HG02981 (cell line): ENCODE measurements around the gene PCDHA1.

Experiments
- ATAC-seq: cut with Tn5 transposase; IDR thresholded peaks from one replicate; pipeline ENCODE4 v1.9.1; 2021; ENCODE audit warnings: mild to moderate bottlenecking, moderate library complexity; ENCODE audit not compliant: unreplicated experiment

PCDHA1 gene

DNA sequence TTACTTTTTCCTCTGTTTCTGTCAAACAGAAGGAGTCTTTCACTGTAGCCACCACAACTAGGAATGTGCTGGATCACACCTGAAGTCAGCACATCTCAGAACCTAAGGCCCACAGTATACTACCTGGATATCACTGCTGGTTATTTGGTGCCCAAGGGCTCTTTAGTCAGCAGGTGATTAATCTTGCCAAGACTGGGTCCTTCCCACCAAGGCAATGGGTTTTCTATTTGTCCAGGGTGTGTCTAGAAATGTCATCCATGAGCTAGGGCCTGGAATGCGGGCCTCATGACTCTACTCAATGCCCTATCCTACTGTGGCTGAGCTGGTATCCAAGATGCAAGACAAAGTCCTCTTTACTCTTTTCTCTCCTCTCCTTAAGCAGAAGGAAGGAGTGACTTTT lies 130.4 kb downstream of the PCDHA1 start:
- no peak for ATAC-seq

DNA sequence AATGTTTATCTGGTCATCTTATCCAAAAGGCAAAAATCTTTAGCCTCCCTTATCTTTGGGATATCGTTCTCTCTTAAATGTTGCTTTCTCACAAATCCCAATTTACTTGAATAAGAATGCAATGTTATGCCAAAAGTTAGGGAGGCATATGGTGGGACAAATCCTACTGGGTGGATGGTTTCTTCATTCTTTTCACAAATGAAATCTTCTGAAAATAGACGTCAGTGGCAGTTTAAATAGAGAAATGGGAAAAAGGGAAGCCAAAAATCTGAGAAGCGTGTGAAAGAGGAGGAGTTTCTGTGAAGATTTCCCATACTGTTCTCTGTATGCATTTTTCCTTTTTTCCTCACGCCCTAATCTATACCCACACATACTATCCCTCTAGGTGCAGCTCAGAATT lies 137.7 kb downstream of the PCDHA1 start:
- no peak for ATAC-seq

DNA sequence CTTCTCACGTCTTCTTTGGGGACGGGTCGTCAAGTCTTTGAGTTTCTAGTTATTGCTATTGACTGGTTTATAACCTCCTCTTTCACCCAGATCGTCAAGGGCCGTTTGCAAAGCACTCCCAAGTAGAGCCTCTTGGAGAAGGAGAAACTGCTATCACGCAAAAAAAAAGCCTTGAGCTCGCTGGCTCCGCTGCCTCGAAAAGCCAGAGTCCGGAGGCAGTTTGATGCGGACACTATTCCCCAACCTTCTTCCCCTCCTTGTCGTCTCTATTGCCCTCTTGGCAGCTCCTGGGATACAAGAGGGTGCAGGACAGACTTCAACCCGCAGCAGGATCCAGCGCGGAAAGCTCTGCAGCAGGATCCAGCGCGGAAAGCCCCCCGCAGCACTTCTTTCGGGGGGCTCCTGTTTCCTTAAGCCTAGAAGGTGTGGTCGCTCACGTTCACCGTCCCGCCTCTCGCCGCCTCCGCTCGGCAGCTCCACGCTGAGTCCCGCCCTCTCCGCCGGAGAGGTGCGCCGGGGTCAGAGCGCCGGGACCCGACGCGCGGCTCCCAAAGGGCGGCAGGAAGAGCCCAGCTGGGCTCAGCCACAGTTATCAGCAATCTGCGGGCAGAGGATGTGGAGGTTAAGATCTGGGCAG lies 140.0 kb downstream of the PCDHA1 start, which contains the start of gene PCDHAC1:
TSS of gene PCDHAC1 (plus strand) at position 494 of the 637 bp plus-strand sequence. CDS start 594 bp downstream, outside the sequence.
- ATAC-seq = no peak

DNA sequence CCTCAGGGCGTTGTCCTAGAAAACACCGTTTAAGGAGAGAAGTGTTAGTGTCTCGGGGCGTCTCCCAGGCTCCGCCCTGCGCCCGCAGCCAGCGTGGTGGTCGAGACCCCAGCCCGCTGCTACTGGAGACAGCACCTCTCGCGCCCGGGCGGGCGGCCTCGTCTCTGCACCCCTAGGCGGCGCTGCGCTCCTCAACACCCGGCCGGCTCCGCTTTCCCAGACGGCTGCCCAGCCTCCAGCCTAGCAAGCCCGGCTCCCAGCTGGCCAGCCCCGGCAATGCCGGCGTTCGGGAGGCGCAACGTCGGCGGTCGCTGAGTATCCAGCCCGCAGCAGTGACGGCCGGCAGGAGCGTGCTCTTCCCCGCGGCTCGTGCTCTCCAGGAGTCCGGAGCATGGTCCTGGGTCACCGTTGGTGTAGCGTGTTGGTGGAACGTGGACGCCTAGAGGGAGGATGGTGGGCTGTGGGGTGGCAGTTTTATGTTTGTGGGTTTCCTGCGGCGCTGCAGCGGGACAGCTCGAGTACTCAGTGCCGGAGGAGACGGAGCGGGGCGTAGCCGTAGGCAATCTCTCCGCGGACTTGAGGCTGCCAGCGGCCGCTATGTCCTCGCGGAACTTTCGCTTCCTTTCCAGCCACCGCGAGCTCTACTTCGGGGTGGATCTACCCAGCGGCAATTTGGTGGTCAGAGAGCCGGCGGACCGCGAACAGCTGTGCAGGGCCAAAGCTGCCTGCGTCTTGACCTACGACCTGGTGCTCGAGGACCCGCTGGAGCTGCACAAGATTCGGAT lies 140.7 kb downstream of the PCDHA1 start:
- ATAC-seq = no peak

DNA sequence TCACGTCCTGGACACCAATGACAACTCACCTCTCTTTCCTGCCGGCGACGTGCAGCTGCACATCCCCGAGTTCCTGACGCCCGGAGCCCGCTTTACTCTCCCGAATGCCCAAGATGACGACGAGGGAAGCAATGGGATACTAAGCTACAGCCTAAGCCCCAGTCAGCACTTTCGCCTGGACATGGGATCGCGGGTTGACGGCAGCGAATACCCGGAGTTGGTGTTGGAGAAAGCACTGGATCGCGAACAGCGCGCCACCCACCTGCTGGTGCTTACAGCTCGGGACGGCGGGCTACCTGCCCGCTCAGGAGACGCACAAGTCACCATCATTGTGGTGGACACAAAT lies 141.3 kb downstream of the PCDHA1 start:
- ATAC-seq = no peak

DNA sequence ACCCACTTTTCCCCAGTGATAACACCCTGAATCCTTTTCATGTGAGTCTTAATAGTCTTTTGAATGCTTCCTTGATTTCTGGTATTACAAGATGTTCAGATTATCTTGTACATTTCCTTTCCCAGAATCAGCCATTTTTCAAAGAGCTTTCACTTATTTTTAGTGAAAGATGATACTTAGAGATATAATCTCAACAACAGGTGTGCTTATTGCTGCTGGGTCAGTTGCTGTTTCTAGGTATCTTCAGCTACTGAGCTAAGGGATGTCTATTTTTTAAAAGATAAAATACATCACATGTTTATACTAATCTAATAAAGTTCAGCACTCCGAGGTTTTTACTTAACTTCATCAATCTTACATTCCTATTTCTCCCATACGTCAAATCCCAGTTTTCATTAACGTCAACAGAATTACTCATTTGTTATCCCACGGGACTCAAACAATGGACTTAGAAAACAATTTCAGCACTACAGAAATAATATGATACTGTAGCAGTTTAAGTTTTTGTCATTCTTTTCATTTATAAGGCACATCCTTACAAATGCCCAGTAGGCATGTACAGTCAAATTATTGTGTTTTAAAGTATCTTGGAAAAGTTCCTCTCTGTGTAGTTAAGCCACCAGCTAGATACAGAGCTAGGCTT lies 149.1 kb downstream of the PCDHA1 start:
- ATAC-seq = no peak

DNA sequence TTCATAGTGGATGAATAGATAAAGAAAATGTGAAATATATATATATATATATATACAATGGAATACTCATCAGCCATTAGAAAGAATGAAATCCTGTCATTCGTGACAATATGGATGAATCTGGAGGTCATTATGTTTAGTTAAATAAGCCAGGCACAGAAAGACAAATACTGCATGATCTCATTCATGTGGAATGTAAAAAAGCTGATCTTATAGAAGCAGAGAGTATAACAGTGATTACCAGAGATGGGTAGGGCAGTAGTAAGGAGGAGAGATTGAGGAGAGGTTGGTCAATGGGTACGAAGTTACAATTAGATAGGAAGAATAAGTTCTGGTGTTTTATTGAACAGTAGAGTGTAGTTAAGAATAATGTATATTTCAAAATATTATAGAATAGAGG lies 160.6 kb downstream of the PCDHA1 start:
- ATAC-seq = no peak

DNA sequence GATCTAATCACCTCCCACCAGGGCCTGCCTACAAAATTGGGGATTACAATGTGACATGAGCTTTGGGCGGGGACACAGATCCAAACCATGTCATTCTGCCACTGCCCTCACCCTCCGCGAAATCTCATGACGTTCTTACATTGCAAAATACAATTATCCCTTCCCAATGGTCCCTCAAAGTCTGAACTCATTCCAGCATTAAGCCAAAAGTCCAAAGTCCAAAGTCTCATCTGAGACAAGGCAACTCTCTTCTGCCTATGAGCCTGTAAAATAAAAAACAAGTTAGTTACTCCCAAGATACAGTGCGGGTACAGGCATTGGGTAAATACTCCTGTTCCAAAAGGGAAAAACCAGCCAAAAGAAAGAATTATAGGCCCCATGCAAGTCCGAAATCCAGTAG lies 165.7 kb downstream of the PCDHA1 start:
- no peak for ATAC-seq

DNA sequence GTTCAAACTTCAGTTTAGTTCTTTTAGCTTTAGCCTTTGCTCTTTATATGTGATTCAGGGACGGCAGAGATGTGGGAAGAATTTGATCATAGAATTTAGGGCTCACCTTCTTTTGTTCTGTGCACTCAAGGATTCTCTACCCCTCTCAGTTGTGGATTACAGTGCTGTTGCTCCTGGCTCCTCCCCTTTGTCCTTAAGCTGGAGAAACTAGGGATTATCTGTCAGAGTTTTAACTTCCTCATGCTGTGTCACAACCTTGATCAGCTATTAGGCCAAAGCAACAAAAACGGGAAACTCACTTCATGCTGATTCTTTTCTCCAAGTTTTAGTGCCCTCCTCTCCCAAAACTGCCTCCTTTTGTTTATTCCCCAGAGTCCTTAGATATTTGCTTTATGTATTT lies 167.3 kb downstream of the PCDHA1 start:
- no peak for ATAC-seq

DNA sequence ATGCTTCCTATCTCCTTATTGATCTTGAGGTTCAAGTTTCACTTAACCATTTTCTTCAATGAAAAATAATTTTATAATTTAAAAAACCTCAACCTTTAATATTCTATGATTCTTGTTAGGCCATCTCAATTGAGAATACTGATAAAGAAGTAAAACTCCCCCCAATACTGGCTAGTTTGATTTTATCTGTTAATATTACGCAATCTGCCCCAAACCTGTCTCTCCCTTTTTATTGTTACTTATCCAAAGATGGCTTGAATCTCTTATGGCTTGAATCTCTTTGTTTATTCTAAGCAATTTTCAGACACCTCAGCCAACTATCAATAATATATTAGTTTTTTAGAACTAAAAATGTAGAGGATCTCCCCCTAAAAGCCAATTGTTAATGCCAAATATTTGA lies 176.2 kb downstream of the PCDHA1 start:
- no peak for ATAC-seq

DNA sequence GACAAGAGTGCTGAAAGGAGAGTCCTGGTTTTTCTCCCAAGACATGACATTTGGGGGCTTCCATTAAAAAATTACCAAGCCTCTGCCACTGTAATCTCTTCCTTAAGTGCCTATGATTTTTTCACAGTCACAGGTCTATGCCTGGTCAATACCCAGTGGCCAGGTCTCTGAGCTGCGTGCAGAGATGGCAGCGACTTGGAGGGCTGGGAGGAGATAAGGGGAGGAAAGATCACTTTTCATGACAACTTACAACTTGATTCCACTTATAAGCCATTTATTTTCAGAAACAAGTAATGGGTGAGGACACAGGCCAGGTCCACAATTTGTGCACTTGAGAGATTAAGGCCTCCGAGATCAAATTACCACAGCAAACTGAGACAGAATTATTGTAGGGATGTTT lies 178.4 kb downstream of the PCDHA1 start:
- no peak for ATAC-seq

DNA sequence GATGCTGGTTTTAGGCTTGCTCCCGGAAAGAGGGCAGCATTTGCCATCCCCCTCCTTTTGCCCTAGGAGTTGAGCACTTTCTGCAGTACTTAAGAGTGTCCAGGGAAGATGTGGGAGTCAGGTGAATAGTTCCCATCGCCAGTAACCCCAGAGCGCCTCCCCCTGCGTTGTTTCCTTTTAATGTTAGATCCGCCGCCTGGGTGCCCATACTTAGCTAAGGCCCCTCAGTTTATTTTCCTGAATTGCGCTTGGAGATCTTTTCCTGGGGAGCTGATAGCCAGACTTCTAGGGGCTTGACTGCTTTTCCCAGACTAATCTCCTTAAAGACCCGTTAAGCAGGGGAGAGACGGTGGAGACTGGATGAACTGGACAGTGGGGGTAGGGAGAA lies 180.0 kb downstream of the PCDHA1 start:
- ATAC-seq = no peak

DNA sequence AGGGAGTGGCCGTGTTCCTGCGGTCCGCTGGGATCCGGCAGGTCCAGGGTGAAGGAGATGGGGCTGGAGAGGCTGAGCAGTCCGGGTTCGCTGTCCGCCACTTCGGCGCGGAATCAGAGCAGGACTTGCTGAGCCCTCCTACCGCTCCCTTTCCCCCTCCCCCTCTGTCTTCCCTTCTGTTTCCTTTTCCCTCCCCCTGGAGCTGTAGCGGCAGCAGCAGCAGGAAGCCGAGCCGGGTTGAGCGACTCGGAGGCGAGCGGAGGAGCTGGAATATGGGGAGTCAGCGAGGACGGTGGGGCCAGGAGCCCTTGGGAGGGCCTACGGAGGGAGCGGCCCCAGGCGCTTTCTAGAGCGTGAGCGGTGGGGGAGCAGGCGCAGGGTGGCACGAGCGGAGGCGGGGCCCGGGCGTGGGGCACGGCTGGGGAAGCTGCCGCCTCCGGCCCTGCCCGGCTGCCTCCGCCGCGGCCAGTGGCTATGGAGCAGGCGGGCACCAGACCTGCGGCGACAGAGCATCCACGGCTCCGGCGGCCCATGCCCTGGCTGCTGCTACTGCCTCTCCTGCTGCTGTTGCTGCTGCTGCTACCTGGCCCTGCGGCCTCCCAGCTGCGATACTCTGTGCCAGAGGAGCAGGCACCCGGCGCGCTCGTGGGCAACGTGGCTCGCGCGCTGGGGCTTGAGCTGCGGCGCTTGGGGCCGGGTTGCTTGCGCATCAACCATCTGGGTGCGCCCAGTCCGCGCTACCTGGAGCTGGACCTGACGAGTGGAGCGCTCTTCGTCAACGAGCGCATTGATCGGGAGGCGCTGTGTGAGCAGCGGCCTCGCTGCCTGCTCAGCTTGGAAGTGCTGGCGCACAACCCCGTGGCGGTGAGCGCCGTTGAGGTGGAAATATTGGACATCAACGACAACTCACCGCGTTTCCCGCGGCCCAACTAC lies 180.6 kb downstream of the PCDHA1 start, which contains the start of gene PCDHAC2:
TSS of gene PCDHAC2 (plus strand) at position 184 of the 933 bp plus-strand sequence. CDS start at position 475, 291 bp downstream.
- no peak for ATAC-seq

DNA sequence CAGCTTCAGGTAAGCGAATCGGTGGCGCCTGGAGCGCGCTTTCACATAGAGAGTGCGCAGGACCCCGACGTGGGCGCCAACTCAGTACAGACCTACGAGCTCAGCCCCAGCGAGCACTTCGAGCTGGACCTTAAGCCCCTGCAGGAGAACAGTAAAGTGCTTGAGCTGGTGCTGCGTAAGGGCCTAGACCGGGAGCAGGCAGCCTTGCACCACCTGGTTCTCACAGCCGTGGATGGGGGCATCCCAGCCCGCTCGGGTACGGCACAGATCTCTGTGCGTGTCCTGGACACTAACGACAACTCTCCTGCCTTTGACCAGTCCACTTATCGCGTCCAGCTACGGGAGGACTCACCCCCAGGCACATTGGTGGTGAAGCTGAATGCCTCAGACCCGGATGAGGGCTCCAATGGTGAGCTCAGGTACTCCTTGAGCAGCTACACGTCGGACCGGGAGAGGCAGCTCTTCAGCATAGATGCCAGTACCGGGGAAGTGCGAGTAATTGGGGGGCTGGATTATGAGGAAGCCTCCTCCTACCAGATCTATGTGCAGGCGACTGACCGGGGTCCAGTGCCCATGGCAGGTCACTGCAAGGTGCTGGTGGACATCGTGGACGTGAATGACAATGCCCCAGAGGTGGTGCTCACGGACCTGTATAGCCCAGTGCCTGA lies 181.4 kb downstream of the PCDHA1 start:
- ATAC-seq = no peak

DNA sequence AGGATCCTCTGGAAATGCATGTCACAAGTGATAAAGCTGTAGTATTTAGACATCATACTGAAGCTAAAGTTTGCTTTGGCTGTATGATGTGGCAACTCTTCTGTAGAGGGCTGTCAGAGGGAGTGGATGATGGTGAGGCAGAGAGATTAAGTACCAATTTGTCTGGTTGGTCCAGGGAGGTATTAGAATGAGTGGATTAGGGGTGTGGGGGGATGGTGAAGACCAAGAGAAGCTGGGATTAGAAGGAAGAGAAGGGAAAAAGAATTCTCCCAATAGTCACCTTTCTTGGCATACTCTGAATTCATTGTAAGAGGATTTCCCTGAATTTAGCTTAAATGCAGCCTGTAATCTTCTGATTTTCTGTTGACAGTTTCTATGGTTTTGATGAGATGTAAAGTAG lies 183.9 kb downstream of the PCDHA1 start:
- ATAC-seq = no peak

DNA sequence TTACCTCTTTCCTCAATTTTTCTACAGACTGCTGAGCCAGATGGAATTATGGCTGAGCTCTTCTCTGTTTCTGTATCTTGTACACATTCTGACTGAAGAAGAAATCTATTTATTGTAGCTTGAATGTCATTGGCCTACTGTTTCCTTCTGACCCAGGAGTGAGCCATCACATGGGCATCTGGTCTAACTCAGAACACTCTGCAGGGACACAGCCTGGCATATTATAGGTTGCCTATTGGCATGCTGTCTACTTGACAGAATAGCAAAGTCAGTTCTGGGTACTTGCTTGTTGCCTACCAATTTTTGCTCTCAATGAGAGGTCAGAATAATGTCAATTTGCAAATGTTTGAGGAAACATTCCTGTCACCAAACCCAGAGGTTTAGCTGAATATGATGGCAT lies 187.6 kb downstream of the PCDHA1 start:
- ATAC-seq = no peak

DNA sequence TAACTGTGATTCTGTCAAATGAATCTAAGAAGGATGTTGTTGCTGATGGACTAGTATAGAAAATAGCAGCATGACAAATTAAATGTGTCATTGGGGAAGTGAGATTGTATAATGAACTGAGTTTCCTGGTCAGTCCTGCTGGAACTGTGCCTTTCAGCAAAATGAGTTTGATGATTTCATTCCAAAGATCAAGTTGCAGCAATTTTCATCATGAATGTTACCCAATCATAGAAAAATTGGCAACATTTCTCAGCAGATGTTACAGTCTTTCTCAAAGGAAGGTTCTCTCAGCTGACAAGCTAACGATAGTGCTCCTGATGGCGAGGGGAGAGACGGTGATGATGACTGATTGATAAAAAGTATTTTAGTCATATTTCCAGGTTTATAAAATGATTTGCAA lies 191.1 kb downstream of the PCDHA1 start:
- no peak for ATAC-seq

DNA sequence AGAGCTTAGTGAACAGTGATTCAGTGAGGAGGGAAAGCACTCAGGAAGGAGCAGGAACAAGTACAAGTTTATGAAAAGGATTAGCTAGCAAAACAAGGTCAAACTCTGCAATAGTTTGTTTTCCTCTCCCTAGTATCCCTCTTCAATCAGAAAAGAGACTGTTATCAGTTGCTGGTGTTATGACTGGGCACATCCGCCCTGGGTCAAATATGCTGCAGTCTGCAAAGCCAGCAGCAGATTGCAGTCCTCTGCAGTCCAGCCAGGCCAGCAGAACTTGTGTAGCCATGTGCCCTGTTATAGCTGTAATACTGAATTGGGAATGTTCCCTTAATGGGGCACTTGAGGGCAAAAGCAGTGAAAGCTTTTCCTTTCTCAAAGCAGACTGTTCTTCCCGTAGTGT lies 192.3 kb downstream of the PCDHA1 start:
- no peak for ATAC-seq

DNA sequence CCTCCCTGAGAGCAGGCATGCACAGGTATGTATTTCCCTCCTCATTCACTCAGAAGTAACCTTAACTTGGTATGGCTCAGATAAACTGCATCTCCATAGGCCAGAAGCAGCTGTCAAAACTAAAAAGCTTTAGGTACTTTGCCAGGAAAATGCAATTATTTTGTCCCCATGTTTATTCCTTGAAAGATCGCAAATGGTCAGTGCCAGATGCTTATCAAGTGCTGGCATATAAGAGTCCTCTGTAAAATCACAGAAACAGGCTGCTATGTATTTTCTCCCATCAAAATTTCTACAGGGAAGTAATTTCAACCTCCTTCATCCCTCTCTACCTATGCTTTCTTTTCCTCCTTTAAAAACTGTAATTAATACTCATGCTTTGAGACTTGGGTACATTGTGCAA lies 193.0 kb downstream of the PCDHA1 start:
- ATAC-seq = no peak

DNA sequence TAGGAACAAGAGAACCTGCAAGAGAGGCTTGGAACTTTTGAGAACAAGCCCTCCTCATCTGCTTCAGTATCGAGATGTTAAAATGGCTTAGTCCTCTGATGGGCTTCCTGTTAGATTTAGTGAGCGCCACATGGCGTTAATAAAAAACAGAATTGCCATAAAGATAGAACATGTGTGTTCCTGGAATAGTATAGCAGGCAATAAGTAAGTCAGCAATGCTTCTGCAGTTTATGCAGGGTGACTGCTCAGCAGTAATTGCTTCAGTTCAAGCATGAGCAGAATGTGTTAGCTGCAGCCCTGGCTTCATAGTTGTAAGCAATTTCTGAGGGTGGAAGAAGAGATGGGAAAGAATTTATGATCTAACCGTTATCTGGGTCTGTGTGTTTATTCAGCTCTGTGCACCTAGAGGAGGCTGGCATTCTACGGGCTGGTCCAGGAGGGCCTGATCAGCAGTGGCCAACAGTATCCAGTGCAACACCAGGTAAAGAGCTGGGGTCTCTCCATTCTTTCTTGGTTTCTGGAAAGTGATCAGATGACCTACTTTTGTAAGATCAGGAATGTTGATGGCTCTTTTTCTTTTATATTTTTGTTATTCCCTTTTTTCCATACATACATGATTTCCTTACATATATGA lies 196.3 kb downstream of the PCDHA1 start:
- no peak for ATAC-seq
